ENCODE measurements around the gene SPRY2.

The SPRY2 gene

GRCh38 chr13:80342471-80343371 is 1.8 kb upstream of the SPRY2 start (continued):
- TF ChIP-seq MEIS1 (CRISPR knock-in tag; IDR thresholded peaks at IDR 0.05; ENCODE audit: borderline replicate concordance) (no peak), ZNF311 (tag by site-specific recombination; IDR thresholded peaks at IDR 0.05; ENCODE audit: borderline replicate concordance) (no peak), ZNF610 (tag by site-specific recombination; IDR thresholded peaks at IDR 0.05; ENCODE audit: borderline replicate concordance) (peak; percentile 39; the same call in 1 of the 2 replicates), ZNF561 (tag by site-specific recombination; IDR thresholded peaks at IDR 0.05; ENCODE audit: borderline replicate concordance) (peak; percentile 32; the same call in 1 of the 2 replicates), SETDB1 (IDR thresholded peaks at IDR 0.05; ENCODE audit: insufficient read length, low read length) (peak; percentile 53), ZNF626 (tag by site-specific recombination; IDR thresholded peaks at IDR 0.05) (no peak), ZSCAN4 (tag by site-specific recombination; IDR thresholded peaks at IDR 0.05) (0 out of 2 replicates have a peak, but pooled peaks have one; percentile 27), ZBTB21 (tag by site-specific recombination; IDR thresholded peaks at IDR 0.05) (no peak), ZNF214 (tag by site-specific recombination; IDR thresholded peaks at IDR 0.05; ENCODE audit: borderline replicate concordance) (no peak), ZBTB17 (tag by site-specific recombination; IDR thresholded peaks at IDR 0.05) (peak; percentile 88), ZNF677 (tag by site-specific recombination; IDR thresholded peaks at IDR 0.05) (no peak), ZNF664 (tag by site-specific recombination; IDR thresholded peaks at IDR 0.05) (no peak)

- ChIA-PET CTCF (interaction anchor here (0.6 to 3.0 kb wide), 15 partner anchors 14 to 711 kb away, joined by 3 to 17 read pairs (median 3); no protein-coding TSS in a partner anchor), POLR2A (interaction anchor here (0.6 to 1.8 kb wide), 16 partner anchors 8 to 663 kb away, joined by 3 to 15 read pairs (median 4); no protein-coding TSS in a partner anchor)
- Histone ChIP-seq H3K4me3 (ENCODE audit: low read depth, low read length) (peak overlapping the region; percentile 98), H3K9me3 (ENCODE audit: control insufficient read depth, insufficient read depth, low read depth, low read length) (no peaks in the 10 kb centered on the region), H3K27ac (ENCODE audit: extremely low read depth, low read depth, low read length) (peak overlapping the region; percentile 96), H3K4me1 (ENCODE audit: control insufficient read depth, insufficient read depth, low read length) (no peaks in the 10 kb centered on the region), H3K36me3 (ENCODE audit: control insufficient read depth in 2 of 2, insufficient read depth in 1 of 2, low read length in 2 of 2) (peaks cover 0 to 9% of the 10 kb centered on the region in 2 experiments; a peak in 1 of 3 replicates)
- TF ChIP-seq ZNF404 (tag by site-specific recombination; IDR thresholded peaks at IDR 0.05) (no peak), ZNF830 (tag by site-specific recombination; IDR thresholded peaks at IDR 0.05; ENCODE audit: low read depth) (no peak), SP7 (tag by site-specific recombination; IDR thresholded peaks at IDR 0.05) (0 out of 2 replicates have a peak, but pooled peaks have one; percentile 7), PRDM2 (tag by site-specific recombination; IDR thresholded peaks at IDR 0.05; ENCODE audit: borderline replicate concordance) (no peak), ZNF335 (tag by site-specific recombination; conservative IDR thresholded peaks at IDR 0.05) (no peak; the same call in 1 of the 2 replicates), YY2 (tag by site-specific recombination; IDR thresholded peaks at IDR 0.05) (no peak), ZNF785 (tag by site-specific recombination; IDR thresholded peaks at IDR 0.05) (no peak), ZNF548 (tag by site-specific recombination; IDR thresholded peaks at IDR 0.05) (no peak), ZIC2 (tag by site-specific recombination; IDR thresholded peaks at IDR 0.05) (no peak), ZNF398 (tag by site-specific recombination; IDR thresholded peaks at IDR 0.05) (0 out of 2 replicates have a peak, but pooled peaks have one; percentile 8), WT1 (tag by site-specific recombination; IDR thresholded peaks at IDR 0.05) (0 out of 2 replicates have a peak, but pooled peaks have one; percentile 16), ZNF391 (tag by site-specific recombination; IDR thresholded peaks at IDR 0.05; ENCODE audit: borderline replicate concordance, low read depth) (no peak), ZNF747 (tag by site-specific recombination; IDR thresholded peaks at IDR 0.05) (no peak), ZNF214 (tag by site-specific recombination; IDR thresholded peaks at IDR 0.05; ENCODE audit: borderline replicate concordance) (no peak), ZNF23 (tag by site-specific recombination; IDR thresholded peaks at IDR 0.05; ENCODE audit: borderline replicate concordance) (no peak)
These were observed 937 bp upstream of the SPRY2 start for GRCh38 chr13:80341756-80342370.
